Measurements from ENCODE around the gene CCDC88C.

The CCDC88C gene

DNA sequence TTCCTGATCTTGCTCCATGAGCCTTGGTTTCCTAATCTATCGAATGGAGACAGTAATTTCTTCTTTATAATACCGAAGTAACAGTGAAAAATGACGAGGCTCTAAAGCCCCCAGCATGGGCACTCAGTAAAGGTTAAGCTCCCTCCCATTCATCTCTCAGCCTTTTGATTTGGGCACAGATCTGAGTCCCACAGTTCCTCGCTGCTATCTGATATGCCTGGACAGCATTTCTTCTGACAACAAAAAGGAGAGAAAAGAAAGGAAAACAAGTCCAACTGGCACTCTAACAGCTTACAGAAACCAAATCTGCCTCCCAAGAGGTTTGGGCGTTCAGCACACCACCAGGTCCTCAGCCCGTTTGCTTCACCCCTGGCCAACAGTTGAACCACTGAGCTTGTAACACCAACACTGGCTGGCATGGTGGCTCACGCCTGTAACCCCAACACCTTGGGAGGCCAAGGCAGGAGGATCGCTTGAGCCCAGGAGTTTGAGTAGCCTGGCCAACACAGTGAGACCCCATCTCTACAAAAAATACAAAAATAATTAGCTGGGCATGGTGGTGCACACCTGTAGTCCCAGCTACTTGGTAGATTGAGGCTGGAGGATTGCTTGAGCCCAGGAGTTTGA, 19.5 kb downstream of the CCDC88C start:
- no peak for DNase-seq (ENCODE audit: low read depth in 2 of 2)

DNA sequence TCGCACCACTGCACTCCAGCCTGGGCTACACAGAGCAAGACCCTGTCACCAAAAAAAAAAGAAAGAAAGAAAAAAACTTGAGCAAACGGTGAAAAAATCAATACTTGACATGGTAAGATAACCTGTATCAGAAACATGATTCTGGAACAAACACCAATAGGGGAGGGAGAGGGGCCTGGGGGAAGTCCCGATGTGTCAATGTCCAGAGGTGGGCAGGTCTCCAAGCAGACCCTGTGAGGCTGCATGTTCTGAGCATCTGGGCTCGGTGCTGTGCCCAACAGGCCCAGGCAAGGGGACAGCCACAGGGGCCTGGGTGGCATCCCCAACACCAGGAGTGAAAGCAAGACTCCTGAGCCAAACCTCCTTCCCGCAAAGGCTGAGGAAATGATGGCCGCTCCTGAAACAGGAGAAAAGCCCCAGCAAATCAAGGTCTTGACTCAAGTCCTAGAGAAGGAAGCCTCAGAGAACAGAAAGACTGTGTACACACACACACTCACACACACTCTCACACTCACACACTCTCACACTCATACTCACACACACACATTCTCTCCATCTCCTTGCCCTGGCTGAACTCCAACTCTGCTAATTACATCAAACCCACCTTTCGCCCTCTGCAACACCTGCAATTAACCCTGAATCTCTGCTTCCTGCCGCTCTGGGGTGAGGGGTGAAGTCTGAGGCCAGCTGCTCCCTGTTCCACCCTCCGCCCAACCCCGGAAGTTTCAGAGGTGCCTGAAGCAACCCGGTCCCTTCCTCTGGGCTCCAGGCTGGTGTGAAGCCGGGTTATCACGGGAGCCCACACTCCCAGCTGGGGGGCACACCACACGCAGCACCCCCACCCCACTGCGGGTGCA, 20.4 kb downstream of the CCDC88C start:
- no peak for DNase-seq (ENCODE audit: low read depth in 2 of 2)

DNA sequence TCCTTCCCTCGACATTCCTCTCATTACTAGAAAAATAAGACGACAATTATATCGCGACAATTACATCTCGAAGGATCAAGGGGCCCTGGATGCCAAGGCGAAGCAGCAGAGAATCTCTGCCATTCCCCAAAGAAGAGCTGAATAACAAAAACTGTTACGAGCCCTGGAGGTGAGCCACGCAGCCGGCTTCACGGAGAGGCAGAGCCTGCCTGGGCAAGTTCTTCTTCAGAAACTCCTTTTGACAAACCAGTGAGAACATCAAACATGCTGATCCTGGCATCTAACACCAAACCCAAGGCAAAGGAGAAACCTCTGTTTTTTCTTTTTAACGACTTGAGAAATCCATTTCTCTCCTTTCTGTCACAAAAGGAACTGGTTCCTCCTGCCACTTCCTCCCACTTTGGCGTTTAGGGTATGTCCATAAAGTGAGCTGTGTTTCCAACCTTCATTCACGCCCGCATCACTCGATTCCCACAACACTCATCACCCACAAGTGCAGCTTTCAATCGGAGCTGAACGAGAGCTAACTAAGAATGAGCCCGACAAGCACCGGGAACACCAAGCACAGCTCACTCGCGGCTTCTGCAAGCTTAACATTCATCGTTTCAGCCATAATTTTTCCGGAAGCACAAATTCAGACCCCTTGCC, 21.5 kb downstream of the CCDC88C start:
- DNase-seq (ENCODE audit: low read depth in 2 of 2) = no peak

DNA sequence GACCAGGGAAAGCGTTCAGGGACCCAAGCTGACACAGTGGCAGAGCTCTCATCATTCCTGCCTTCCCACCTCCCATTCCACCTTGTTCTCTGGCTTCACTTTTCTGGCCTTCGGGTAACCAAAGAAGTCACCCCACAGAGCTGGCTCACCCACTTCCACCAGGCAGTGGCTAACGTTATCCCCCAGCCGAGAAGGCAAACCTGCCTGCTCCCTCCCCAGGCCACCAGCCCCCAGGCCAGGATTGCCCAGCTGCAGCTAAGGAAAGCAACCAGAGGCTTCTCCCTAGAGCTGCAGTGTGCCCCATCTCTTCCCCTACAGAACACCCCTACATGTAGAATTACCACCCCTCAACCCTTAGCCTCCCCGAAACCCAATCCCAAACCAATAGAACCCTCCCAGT, 22.2 kb downstream of the CCDC88C start:
- no peak for DNase-seq (ENCODE audit: low read depth in 2 of 2)

DNA sequence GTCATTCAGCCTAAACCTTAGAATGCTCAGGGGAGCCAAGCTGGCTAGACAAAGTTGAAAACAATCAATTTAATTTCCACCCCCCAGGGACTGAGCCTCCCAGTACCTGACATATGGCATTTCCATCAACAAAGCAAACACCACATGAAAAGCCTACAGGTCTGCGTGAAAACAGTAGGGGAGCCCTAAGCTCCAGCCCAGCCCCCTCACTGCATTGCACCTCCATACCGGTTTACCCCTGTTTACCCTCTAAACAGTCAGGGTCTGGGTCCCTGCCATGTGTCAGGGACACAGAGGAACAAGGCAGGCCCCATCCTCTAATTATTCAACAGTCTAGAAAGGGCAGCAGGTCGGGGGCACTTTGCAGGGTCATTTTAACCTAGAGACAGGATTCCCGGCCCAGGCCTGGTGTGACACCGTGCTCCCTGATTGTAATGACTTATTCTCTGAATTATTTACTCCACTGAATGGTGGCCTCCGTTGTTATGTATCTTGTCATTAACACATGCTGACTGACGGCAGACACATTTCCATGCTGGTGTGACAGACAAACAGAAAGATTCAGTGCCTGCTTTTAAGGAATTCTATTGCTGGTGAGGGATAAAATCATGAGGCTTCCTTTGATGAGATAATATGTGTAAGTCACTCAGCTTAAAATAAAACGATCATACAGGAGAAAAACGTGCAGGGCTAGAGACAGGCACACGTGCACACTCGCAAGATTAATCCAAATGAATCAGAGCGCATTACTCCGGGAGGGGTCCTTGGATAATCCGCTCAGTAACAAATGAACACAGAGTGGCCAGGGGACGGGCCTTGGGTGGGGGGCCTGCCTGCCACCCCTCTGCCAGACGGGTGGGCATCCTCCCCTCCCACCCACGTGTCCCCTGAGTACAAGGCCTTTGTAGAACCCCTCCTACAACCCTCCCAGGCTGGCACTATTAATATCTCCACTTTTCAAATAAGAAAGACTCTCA, 23.2 kb downstream of the CCDC88C start:
- no peak for DNase-seq (ENCODE audit: low read depth in 2 of 2)

DNA sequence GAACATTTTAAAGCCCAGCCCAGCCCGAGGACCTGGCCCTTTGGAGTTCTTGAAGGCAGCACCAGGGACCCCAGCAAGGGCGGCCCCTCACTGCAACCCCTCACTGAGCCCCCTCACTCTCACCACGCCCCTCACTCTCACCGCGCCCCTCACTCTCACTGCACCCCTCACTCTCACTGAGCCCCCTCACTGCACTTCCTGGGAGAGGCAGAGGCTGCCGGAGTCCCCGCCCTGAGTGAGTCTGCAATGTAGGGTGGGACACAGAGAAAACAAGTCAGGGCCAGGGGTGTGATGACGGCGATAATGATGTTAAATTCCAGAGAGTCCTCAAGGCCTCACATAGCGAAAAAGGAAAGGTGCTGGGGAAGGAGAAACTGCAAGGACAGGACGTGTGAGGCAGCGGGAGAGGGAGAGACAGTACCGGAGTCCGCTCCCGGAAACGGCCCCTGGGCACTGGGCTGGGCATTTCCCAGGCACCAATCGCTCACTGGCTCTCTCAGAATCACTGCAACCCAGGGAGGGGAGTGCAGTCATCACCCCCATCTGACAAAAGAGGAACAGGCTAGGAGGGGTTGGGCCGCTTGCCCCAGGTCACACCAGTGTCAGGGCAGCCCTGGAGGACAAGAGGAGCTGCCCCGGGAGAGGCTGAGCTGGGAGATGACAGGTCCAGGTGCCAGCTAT, 24.9 kb downstream of the CCDC88C start:
- no peak for DNase-seq (ENCODE audit: low read depth in 2 of 2)

DNA sequence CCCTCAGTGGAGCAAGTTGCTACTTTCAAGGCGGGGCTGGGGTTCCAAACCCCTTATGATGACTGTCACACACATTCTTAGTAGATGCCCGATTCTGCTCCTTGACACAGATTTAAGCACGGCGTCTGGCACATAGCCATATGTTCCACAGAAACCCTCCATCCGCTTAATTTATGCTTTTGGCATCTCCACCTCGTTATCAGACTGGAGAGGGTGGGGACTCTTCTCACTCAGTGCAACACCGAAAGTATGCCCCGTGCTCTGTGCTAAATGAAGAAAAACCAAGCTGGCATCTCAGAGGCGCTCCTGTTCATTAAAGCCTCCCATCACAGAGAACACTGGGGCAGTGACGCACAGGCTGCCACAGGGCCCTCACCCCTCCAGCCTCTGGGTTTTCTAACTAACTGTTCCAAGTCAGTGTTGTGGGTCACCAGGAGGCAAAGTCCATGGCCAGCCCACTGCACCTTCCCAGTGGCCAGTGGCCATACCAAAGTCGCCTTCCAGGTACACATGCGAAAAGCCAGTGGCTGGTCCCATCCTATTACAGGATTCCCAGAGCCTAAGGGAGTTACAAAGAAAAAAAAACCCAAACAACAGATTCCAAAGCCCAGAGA, 27.3 kb downstream of the CCDC88C start:
- no peak for DNase-seq (ENCODE audit: low read depth in 2 of 2)

DNA sequence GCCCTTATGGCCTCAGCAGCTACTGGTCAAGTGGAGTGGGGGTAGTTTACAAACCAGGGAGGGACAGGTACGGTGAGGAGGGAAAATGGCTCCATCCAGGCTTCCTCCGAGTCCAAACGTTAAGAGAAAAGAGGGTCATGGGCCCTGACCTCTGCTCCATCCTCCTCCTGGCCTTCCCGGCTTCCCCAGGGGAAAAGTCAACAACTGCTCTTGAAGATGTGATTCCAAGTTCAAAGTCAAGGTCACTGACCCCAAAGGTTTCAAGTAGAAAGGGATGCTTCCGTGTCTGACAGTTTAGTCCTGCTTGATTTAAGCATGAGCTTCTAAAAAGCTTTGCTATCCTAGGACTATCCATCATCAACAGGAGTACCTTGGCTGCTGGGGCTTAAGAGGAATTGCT, 28.5 kb downstream of the CCDC88C start:
- no peak for DNase-seq (ENCODE audit: low read depth in 2 of 2)

DNA sequence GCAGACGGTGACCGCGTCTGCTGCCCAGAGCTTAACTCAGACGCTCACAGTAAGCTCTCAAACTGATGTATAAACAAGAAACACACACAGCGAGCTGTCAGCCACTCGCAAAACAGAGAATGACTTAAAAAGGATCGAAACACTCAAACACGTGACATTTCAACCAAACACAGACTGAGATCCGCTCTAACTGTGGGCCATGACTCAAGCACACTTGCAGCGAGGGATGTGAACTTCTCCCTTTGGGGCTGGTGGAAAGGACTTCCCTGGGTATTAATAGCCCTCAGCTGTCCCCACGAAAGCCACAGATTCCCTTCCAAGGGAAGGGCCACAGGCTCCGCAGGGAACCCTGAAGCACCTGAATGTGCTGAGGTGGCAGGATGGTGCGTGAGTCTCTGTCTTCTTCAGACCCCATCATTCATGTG, 29.1 kb downstream of the CCDC88C start:
- no peak for DNase-seq (ENCODE audit: low read depth in 2 of 2)

DNA sequence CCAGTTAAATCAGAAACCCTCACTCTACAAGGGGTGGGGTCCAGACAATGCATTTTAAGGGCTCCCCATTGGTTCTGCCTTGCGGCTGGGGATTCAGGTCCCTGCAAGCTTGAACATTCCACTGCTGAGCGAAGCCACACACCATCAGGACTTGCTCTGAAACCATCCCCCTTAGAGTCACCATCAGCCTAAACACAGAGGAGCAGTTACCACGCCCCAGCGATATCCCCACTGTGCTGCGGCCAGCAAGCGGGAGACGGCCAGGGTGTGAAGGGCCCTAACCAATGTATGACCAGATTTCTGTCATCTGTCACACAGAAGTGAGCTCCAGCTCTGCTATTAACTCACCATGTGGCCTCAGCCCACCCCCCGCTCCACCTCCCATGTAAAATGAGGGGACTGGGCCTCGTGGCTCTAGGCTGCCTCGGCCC, 29.7 kb downstream of the CCDC88C start:
- DNase-seq (ENCODE audit: low read depth in 2 of 2) = no peak

DNA sequence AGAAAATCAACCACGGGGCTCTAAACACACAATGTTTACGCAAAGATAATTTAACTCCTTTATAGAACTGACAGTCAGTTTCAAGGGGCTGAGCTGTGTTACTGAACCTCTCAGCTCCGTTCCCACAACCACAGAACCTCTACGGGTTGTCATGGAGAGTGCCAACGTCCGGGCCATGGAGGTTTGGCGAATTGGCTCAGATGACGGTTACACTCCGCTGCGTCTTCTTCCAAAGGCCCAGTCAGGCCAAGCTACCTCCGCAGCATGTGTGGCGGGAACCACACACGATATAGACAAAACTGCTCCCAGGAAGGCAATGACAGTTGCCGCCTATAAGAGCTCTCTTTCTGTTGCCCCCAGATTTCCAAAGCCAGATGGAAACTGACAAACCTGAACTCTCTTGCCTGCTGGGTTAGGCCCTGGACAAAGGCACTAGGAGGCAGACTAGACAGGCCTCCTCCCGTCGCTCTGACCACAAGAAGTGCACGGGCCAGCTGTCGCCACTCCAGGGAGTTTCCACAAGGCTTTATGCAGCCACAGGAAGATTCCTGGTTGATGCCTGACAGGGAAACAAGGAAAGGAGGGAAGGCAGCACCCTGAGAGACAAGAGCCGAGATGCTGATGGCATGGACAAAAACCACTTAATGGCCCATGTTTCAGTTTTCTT, 30.3 kb downstream of the CCDC88C start:
- no peak for DNase-seq (ENCODE audit: low read depth in 2 of 2)

DNA sequence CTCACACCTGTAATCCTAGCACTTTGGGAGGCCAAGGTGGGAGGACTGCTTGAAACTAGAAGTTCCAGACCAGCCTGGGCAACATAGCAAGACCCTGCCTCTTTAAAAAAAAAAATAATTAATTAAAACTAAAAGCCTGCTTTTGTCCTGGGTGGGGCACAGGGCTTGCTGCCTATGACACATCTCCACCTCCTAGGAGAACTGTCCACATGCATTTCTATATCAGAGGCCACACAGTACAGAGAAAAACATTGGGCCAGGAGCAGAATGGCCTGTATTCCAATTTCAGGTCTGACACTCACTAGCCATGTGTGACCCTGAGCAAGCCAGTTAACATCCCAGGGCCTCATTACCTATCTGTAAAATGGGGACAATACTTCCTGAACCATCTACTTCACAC, 31.9 kb downstream of the CCDC88C start:
- DNase-seq (ENCODE audit: low read depth in 2 of 2) = no peak

DNA sequence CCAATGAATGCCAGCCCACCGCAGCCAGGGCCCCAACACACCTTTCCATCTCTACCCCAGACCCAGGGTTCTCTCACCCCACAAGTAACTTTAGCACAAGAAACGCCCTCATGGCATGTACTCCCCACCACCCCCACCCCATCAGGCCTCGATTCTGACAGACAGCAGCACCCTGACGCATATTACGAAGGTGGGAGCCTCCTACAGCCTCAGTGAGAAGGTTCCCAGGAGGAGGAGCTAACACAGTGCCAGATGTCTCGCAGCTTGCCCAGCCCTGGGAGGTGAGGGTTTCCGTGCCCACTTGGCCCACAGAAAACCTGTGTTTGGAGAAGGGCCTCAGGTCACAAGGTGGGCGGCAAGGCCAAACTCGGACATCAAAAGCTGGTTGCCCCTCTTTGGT, 32.4 kb downstream of the CCDC88C start:
- DNase-seq (ENCODE audit: low read depth in 2 of 2) = no peak

DNA sequence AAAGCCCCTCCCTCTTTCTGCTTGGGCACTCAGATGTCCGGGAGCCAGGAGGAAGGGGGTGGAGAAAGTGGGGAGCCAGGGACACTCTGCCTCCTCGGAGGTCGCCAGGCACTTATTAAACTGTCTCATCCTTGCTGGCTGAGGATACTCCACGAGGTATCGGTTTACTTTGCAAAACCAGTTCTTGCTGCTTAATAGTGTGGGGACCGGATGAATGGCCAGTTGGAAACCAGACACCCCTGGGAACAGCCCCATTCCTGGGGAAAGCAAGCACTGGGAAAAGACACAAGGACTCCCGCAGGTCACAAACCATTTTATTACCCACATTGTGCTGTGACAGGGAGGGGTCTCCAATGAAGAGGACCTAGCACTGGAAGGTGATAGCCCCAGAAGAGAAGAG, 34.2 kb downstream of the CCDC88C start:
- DNase-seq (ENCODE audit: low read depth in 2 of 2) = no peak

DNA sequence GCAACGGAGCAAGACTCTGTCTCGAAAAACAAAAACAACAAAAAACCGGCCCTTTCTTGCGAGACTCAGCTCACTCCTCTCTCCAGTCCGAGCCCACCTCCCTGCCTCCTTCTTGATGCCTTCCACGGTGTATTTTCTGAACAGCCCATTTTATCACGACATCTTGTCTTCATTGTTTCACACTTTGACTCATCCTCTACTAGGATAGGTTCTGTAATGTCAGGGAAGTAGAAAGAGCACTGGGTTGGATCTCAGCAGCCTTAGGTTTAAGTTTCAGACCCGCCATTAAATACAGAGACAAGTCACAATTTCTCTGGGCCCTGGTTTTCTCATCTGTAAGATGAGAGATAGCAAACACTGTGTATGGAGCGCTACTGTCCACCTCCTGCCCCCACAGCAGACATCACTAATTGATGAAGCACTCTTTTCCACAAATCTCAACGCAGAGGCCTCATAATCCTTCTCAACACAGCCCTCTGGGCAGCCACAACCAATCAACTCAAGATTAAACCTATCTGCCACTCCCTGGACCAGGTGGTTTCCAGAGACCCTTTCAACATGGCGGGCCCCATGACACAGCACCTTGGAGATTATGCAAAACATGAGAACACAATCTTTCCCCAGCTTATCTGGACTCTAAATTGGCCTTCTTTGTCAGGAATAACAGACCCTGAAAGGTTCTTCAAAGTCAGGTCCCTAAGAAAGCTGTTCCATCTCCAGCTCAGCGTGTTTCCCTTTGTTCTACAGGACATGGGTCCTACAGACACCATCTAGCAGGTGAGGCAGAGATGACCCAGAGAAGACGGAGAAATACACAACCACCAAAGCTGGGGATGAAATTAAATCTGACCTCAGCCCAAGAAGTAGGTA, 35.6 kb downstream of the CCDC88C start:
- no peak for DNase-seq (ENCODE audit: low read depth in 2 of 2)

DNA sequence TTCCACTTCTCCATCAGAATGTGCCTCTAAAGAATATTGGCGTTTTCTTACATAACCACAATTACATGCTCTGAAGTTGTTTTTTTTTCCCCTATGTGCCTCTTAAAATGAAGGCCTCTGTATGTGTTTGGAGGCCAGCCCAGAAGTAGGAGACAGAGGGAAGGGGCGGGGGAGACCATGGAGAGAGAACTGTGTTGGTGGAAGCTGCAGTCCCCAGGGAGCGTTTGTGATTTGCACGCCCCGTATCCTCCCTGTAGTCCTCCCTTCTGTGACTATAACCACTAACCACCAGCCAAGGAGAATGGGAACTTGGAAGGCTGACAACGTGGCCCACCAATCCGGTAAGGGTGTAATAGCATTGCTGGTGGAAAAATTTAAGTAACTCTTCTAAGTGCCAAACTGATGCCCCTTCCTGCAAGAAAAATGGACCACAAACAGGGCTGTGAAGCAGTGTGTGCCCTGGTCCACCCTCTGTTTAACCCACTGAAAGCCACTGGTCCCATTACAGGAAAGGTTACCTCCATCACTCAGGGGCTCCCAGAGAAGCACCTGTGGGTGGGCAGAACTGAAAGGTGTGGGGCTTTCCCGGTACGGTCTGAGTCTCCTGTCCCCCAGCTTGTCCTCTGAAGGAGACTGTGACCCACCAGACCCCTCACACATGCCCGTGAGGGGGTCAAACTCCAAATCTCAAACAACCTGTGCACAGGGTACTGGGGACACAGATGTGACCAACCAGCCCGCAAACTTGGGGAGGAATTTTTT, 36.8 kb downstream of the CCDC88C start:
- no peak for DNase-seq (ENCODE audit: low read depth in 2 of 2)

DNA sequence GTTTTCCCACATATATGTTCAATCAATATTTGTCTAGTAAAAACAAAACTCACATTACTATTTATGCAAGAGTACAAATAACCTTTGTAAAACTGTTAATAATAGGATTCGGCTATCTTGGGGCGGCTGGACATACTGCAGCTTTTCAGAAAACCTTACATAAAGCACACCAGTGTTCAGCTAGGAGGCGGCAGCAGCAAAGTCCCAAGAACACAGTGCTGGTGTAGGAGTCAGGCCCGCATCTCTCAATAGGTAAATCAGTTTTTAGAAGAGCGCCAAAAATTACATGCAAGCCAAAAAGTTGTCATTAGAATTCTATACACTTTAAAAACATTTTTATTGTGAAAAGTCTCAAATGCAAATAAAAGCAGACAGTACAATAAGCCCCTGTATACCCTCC, 37.5 kb downstream of the CCDC88C start:
- DNase-seq (ENCODE audit: low read depth in 2 of 2) = no peak

DNA sequence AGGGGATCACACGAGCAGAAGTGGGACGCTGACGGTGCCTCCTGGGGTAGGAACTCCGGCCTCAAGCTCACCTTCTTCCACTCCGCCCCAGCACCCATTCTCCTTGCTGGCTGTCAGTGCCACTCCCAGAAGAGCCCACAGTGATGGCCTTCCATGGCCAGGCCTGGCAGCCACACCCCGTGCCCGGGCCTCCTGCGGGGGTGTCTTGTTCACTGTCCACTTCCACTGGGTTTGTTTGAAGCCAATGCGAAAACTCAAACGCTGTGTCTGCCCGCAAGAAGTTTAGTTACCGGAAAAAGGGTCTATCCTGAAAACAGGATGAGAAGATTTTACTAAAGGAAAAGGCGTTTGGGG, 38.1 kb downstream of the CCDC88C start:
- DNase-seq (ENCODE audit: low read depth in 2 of 2) = no peak

Data from activated CD8-positive, alpha-beta memory T cell treated with anti-CD3 and anti-CD28 coated beads for 4 hours (primary cell).